ENCODE data around the gene AGO4. TPM values are rescaled to one million over a fixed set of nuclear protein-coding genes. Genes with fewer than 3 reads are reported as not detected.

AGO4 gene
- total RNA-seq, 1 experiment from 2014 or later: 12.8 TPM

DNA sequence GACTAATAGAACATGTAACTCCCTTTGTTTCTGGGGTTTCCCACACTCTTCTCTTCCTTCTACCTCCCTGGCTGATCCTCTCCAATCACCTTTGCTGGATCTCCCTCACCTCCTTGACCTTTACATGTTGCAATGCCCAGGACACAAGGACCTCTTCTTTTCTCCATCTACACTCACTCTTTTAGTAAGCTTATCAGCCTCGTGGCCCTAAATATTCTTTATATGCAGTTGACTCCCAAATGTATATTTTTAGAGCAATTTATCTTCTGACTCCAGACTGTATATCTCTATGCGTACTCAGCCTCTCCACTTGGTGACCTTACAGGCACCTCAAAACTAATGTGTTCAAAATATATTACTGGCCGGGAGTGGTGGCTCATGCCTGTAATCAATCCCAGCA, 19.7 kb upstream of the AGO4 start:
- H2BK120ac ChIP-seq (ENCODE audit: low read depth, low read length, poor library complexity, severe bottlenecking): no peak overlapping the region
- H3K9me3 ChIP-seq (ENCODE audit: control insufficient read depth, low read depth, low read length): no peaks in the 10 kb centered on the region
- no peak overlapping the region for H3K4ac ChIP-seq (ENCODE audit: low read depth, low read length)
- no peak overlapping the region for H4K91ac ChIP-seq (ENCODE audit: insufficient read length, low read depth, low read length)
- no peak overlapping the region for H2AK5ac ChIP-seq (ENCODE audit: insufficient read length, low read length)
- no peak overlapping the region for H3K56ac ChIP-seq (ENCODE audit: insufficient read length, low read depth, low read length)
- H2BK15ac ChIP-seq (ENCODE audit: low read depth, low read length): no peak overlapping the region
- H3K79me2 ChIP-seq (ENCODE audit: insufficient read depth, low read length): no peaks in the 10 kb centered on the region
- no peak overlapping the region; a peak in 1 of 7 replicates for H3K27ac Mint-ChIP-seq
- TF ChIP-seq, protein P1, sequence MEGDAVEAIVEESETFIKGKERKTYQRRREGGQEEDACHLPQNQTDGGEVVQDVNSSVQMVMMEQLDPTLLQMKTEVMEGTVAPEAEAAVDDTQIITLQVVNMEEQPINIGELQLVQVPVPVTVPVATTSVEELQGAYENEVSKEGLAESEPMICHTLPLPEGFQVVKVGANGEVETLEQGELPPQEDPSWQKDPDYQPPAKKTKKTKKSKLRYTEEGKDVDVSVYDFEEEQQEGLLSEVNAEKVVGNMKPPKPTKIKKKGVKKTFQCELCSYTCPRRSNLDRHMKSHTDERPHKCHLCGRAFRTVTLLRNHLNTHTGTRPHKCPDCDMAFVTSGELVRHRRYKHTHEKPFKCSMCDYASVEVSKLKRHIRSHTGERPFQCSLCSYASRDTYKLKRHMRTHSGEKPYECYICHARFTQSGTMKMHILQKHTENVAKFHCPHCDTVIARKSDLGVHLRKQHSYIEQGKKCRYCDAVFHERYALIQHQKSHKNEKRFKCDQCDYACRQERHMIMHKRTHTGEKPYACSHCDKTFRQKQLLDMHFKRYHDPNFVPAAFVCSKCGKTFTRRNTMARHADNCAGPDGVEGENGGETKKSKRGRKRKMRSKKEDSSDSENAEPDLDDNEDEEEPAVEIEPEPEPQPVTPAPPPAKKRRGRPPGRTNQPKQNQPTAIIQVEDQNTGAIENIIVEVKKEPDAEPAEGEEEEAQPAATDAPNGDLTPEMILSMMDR (conservative IDR thresholded peaks at IDR 0.05): no peak
- DNase-seq: no peak
- no peak overlapping the region for H3K4me2 ChIP-seq (ENCODE audit: insufficient read depth, insufficient read length, low read length)
- H3K79me1 ChIP-seq (ENCODE audit: insufficient read depth, low read depth, low read length, poor library complexity, severe bottlenecking): no peaks in the 10 kb centered on the region
- no peak overlapping the region for H3K23ac ChIP-seq (ENCODE audit: insufficient read length, low read depth, low read length)
- no peaks in the 10 kb centered on the region for H3K27me3 ChIP-seq (ENCODE audit: insufficient read depth, low read length)
- H3K4me1 ChIP-seq (ENCODE audit: insufficient read depth, low read length): no peaks in the 10 kb centered on the region
- H3K9ac ChIP-seq (ENCODE audit: extremely low read depth, insufficient read length, low read length): no peak overlapping the region
- H3K36me3 Mint-ChIP-seq (ENCODE audit: insufficient read depth in 1 of 3, low read depth in 3 of 3): no peaks in the 10 kb centered on the region
- H3K14ac ChIP-seq (ENCODE audit: insufficient read depth, low read length): no peak overlapping the region
- no peaks in the 10 kb centered on the region for H3K9me3 Mint-ChIP-seq
- H3K27ac ChIP-seq (ENCODE audit: insufficient read length, low read depth, low read length): no peak overlapping the region
- H3K4me1 Mint-ChIP-seq: no peaks in the 10 kb centered on the region
- H2AFZ ChIP-seq (ENCODE audit: low read length): no peak overlapping the region
- H2BK12ac ChIP-seq (ENCODE audit: insufficient read length, low read depth, low read length): no peak overlapping the region
- H4K20me1 ChIP-seq (ENCODE audit: control insufficient read depth, insufficient read depth, insufficient read length): no peaks in the 10 kb centered on the region
- H3T11ph ChIP-seq (ENCODE audit: low read length): no peak overlapping the region
- no peaks in the 10 kb centered on the region for H3K23me2 ChIP-seq (ENCODE audit: insufficient read length, low read depth, low read length, poor library complexity, severe bottlenecking)
- H2BK5ac ChIP-seq (ENCODE audit: insufficient read length, low read length): no peak overlapping the region
- no peak overlapping the region for H2BK20ac ChIP-seq (ENCODE audit: low read depth, low read length, poor library complexity, severe bottlenecking)
- H4K5ac ChIP-seq (ENCODE audit: insufficient read length, low read depth, low read length): no peak overlapping the region
- no CpG with 5 or more reads among the region's 3 CpGs for WGBS (ENCODE audit: extremely low coverage, insufficient read length, low lambda C conversion rate)
- no peaks in the 10 kb centered on the region for H3K27me3 Mint-ChIP-seq (ENCODE audit: low read depth)
- H3K4me3 Mint-ChIP-seq: no peak overlapping the region
- H3K18ac ChIP-seq (ENCODE audit: insufficient read length, low read depth, low read length): no peak overlapping the region
- H4K8ac ChIP-seq (replicated peaks; ENCODE audit: insufficient read length, low read depth, low read length): no peak overlapping the region

Data from H9 (cell line).